ENCODE measurements around the gene DARS2.

- TF ChIP-seq POLR2AphosphoS5 (IDR thresholded peaks at IDR 0.05; ENCODE audit: low read depth, low read length) (no peak), SIN3A (IDR thresholded peaks at IDR 0.05; ENCODE audit: borderline replicate concordance, insufficient read depth, low read length) (no peak), REST (IDR thresholded peaks at IDR 0.05; ENCODE audit: insufficient read depth in 1 of 2, low read depth in 2 of 2, low read length in 2 of 2) (no peak), TAF1 (IDR thresholded peaks at IDR 0.05; ENCODE audit: borderline replicate concordance, insufficient read depth, low read length) (no peak)
Measured at GRCh38 chr1:173900427-173900826, 76.0 kb downstream of the DARS2 start.
